HG02884 (cell line): ENCODE measurements around the gene DBH.

ENCODE experiments used
- ATAC-seq: cut with Tn5 transposase; IDR thresholded peaks from one replicate; pipeline ENCODE4 v1.9.1; 2021; ENCODE audit warnings: mild to moderate bottlenecking, moderate library complexity; ENCODE audit not compliant: unreplicated experiment

Gene DBH

DNA sequence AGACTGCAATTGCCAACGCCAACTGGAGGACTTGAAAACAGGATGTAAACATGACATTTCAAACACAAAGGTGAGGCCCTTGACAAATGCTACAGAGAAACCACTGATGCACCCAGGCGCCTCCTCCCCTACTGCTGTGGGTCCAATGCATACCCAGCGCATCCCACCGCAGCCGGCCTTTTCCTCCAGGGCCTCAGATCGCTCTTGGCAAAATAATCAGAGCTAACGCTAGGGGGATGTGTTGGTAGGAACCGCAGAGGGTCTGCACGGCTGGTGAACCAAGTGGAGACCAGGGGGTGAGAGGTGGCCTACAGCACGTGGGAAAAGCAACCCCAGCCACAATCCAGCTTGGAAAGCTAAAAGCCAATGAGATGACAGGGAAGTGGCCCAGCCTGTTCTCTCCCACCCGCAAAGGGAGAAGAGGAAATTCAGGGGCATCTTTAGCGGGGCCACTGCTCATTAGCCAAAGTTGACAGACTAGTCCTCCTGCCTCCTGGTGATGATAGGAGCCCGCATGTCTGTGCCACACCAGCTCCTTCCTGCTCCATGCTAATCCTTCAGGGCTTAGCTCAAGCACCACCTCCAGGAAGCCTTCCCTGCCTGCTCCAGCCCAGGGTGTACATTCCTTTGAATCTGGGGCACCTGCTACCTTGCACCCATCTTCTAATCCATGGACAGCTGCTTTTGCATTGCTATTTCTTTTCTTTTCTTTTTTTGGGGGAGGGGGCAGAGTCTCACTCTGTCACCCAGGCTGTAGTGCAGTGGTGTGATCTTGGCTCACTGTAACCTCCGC is 32.8 kb upstream of the DBH start:
- no peak for ATAC-seq

DNA sequence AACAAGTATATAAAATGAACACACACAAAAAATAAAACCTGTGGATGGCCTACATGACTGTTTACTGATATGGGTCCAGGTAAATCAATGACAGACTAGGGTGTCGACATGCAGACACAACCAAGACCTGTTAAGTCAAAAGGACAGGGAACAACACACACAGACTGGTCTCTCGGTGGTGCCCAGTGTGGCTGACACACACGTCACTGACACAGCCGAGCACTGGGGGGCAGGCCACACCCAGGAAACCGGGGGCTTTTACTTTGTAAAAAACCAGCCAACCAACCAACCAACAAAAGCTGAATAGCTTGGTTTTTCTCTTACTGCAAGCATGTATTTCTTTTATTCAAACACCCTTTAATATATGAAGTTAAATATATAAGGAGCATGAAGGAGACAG is 31.9 kb upstream of the DBH start:
- ATAC-seq = no peak

DNA sequence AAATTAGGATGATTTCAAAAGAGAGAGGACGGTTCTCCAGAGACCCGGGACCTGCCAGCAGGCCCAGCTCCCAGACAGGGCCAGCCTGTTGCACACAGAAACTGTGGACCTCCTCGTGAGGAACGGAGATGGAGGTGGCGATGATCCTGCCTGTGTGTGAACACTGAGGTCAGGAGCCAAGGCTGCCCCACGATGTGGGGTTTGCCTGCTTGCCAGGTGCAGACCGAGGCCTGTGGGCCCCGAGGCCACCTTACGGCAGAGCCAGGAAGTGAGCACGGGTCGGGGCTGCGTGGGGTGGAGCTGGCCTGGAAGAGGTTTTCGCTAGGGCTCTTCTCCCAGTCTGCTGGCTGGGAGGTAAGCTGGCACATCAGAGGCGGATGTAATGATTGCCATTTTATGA is 31.3 kb upstream of the DBH start:
- ATAC-seq = no peak

DNA sequence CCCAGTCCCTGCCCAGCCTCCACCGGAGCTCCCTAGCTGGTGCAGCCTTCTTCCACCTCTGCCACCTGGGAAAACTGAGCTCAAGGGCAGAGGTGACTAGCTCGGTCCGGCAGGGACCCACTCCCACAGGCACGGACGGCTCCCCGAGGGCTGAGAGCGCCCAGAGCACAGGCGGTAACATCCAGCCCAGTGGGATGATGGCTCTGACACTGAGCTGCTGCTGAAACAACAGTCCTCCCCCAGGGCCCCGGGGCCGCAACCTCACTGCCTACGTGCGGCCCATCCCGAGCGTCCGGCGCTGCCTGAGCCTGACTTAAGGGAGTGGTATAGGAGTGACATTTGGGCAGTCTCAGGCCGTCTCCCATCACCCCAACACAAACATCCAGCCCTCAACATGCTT is 30.7 kb upstream of the DBH start:
- ATAC-seq = no peak

DNA sequence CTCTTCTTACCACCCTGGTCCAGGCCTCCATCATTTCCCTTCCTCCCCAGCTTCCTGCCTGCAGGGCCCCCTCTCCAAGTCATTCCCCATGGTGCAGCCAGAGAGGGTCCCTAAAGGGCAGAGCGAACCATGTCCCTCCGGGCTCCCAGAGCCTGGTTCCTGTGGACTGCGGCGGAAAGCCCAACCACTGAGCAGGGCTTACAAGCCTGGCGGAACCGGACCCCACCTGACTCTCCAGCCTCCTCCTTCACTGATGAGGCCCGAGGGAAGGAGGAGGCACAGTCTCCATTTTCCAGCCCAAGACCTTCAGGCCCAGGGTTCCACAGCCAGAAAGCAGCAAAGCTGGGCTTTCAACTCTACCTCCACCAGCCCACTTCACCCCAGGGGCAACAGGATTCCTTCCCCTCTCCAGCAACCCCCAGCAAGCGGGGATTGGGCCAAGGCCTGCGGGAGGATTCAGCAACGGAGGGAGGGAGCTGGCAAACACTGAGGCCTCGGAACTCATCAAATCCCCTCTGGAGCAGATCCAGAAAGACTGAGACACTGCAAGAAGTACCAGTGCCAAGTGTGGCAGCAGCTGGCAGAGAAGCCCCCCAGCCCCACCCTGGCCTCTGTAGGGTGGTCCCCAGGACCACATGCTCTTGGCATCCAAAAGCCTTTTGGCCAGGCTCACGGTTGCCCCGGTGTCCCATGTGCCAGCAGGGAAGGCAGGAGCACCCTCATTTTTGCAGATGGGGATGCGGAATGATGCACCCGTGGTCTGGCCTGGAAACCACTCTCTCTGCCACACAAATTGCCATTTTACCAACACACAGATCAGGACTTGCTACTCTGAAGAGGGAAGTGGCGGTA is 30.1 kb upstream of the DBH start:
- no peak for ATAC-seq

DNA sequence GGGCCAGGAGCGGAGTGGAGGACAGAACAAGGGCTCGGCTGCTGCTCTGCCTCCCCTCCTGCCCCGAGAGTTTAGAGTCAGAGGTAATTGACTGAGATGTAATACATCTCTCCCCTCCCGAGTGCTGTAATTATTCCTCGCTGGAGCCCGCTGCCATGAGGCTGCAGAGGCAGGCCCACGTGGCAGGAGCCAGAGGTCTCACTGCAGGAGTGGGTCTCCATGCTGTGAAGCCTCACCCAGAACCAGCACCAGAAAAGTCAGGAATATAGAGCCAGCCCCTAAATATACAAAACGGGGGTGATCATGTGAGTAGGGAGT is 29.5 kb upstream of the DBH start:
- no peak for ATAC-seq

DNA sequence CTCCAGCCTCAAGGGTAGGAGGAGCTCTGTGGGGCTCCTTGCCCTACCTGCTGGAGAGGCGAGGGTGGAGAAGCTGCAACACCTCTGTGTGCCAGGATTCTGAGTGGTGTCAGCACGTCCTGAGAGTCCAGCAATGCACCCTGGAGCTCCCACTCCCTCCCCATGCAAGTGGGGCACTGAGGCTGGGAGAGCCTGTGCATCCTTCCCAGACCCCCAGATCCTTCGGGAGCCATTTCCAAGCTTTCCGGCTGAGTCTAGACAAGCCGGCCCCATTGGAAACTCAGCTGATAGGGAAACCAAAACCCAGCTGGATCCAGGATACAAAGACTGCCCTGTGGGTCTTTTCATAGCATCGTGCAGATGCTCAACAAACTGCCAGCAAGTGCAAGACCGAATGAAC is 28.8 kb upstream of the DBH start:
- ATAC-seq = no peak

DNA sequence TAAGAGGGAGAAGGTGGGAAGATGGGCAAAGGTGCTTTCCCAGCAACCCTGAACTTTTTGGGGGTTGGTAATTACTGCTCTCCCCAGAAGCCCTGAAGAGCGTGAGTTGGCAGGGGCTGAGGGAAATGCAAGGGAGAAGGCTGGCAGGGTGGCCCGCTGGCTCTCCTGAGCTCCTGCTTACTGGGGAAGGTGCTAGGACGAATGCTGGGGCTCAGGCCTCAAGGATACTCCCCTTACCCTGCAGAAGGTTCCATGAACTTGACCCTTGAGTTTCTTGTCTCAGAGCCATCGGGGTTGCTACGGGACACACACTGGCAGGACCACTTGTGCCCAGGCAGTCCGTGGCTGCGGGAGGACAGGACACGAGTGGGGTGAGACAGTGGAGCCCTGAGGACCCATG is 28.2 kb upstream of the DBH start:
- ATAC-seq = no peak

DNA sequence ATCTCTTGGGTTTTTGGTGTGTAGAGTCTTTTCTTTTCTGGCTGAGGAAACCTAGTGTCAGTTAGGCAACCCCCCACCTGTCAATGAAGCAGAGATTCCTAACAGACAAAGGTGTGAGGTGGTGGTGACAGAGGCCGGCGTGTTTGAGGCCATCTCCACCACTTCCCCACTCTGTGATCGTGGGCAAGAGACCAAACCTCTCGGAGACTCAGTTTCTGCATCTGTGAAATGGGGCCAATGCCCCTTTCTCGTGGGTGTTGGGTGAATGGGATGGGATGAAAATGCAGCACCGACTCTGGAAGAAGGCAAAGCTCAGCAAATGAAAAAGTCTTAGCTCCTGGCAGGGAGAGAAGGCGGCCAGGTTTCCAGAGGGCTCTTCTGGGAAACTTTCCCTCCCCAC is 27.8 kb upstream of the DBH start:
- ATAC-seq = no peak

DNA sequence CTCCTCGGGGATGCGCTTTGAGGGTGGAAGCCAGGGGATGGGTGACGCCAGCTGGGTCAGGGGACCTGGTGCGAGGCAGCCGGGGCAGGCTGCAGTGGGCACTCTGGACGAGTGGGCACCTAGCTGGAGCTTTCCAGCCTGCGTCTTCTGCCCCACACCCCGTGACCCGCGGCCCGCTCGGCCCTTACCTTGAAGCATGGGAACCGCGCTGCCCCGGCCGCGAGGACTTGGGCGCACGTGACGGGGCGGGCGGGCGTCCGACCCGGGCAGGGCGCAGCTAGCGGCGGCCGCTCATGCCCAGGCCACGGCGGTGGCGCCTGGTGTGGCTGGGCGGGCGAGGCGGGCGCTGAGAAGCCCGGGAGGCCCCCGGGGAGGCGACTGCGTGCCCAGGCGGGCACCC is 27.3 kb upstream of the DBH start:
- ATAC-seq = no peak

DNA sequence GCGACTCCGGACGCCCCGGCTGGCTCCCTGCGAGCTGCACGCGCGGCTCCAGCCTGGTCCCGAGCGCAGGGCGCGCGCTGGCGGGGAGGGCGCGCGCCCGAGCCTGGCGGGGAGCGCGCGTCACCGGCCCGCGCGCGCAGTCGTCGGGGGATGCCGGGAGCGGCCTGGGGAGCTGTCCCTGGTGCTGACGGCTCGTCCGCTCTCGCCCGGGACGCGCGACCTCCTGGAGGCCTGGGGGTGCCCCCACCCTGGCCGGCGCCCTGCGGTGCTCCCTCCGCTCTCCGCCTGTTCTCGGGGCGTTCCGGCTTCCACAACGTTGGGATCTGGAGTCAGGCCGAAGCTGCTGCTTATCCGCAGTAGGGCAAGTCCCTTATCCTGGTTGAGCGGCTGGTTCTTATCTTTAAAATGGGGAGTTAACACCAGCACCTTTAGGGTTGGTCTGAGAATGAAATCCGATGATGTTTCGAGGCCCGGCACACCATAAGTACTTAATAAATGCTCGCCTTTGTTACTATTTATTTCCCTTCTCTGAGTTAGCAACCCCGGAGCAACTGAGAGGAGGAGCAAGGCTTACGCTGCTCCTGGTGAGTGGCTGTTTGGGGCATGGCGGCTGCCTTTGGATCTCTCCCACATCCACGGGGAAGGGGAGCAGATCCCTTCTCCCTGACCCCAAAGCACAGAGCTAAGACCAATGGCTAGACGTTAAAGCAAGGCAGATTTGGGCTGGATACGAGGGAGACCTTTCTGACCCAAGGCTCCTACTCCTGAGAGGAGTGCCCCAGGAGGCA is 26.7 kb upstream of the DBH start, which contains the start of gene FAM163B:
TSS of gene FAM163B (minus strand) at position 79 of the 788 bp plus-strand sequence. CDS start 29,166 bp downstream, outside the sequence.
- no peak for ATAC-seq

DNA sequence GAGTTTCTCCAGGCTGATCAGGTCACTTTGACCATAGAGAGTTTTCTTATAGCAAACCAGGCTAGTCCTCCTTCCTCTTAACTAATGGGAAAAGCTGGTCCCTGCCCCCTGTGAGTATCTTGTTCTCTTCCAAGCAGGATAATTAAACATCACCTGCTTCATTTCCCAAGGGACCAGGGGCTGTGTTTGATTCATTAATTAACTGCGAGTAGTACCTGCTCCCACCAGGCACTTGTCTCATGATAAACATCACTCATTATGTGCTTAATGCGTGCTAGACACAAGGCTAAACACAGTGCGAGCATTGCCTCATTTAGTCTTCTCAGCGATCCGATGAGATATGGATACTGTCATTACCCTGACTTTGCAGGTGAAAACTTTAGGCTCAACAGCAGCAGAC is 25.3 kb upstream of the DBH start:
- ATAC-seq = no peak

DNA sequence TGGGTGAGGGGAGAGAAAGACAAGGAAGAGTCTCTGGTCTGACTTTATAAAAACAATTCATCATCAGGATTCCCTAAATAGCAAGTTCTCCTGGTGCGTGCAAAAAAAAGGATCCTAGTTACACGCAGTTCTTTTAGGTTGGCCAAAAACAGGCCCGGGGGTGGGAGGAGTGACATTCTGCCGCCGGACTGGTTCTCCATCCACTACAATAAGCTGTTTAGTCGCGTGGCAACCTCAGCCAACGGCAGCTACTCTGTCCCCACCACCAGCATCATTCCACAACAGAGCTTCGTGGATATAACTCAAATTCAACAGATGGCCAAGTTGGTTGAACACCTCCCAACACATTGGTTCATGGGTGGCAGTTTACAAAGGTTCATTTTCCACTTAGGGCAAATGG is 24.1 kb upstream of the DBH start:
- ATAC-seq = no peak

DNA sequence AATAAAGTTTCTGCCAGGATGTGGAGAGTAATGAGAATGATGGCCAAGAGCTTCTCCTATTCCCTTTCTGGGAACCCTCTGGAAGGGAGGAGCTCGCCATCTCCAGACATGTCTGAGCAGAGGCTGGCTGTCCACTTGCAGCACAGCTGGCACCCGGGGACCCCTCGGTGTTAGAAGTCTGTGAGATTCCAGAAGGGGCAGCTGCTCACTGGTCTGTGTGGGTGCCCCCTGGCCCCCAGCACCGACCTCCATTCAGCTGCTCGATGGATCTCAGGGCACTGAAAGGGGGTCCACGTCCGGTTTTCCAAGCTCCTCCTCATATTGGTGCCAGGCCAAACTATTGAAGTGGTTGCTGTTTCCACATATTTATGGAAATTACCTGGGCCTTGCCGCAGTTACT is 23.3 kb upstream of the DBH start:
- ATAC-seq = no peak

DNA sequence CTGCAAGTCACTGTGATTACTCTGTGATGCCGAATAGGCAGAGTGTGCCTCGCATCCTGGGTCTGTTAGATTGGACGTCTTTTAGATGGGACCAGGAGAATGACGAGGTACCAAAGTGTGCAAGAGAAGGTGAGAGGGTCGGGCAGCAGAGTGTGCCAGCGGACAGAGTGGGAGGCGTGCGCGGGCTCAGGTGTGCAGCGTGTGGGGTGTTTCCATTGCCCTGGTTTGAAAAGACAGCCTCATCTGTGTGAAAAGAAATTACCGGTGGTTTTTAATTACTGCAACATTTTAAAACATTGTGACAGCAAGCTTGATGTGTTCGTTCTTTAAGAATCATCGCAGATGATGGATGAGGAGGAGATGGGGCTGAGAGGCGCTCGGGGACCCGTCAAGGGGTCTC is 22.7 kb upstream of the DBH start:
- no peak for ATAC-seq

DNA sequence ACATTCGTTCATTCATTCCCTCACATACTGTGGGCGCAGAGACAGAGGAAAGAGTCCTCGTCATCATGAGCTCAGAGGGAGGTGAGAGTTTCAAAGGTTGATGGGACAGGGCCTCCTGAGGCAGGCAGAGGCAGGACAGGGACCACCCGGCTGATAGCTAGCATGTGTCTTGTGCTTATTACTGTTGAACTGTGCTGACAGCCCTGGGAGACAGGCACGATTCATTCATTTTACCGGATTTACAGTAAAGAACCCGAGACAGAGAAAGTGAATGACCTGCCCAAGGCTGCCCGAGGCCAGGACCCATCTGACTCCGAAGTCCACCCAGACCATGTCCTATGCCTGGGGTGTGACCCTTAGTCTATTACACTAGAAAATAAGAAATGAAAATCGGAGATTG is 22.1 kb upstream of the DBH start:
- ATAC-seq = no peak

DNA sequence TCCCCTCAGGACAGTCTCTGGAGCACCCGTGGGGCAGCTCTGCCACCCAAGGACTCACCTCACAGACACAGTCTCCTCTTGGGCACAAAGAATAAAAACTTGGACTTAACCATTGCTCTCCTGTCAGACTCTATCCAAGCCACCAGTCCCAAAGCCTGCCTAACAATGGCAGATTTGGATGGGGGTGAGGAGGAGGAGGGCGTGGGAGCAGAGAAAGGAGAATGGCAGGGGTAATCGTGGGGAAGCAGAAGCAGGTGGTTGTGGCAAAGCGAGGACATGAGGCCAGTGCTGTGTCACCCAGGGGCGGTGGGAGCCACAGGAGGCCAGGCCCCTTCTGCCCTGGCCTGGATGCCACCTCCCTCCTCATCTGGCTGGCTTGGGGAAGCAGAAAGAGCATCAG is 21.5 kb upstream of the DBH start:
- no peak for ATAC-seq

DNA sequence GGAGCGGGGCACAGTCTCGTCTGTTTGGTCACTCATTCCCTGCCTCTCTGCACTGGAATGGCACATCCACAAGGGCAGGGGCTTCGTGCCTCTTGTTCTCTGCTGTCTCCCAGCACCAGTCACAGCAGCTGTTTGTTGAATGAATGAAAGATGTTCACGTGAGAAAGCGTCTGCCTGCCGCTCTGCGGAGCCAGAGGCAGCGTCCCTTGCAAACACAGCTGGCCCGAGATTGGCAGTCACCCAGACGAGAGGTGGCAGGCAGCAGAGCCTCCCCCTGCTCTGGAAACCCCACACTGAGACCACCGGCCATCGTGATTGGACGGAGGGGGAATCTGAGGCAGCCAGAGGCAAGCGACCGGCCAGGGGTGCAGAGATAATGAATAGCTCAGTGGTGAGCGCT is 21.0 kb upstream of the DBH start:
- ATAC-seq = no peak

DNA sequence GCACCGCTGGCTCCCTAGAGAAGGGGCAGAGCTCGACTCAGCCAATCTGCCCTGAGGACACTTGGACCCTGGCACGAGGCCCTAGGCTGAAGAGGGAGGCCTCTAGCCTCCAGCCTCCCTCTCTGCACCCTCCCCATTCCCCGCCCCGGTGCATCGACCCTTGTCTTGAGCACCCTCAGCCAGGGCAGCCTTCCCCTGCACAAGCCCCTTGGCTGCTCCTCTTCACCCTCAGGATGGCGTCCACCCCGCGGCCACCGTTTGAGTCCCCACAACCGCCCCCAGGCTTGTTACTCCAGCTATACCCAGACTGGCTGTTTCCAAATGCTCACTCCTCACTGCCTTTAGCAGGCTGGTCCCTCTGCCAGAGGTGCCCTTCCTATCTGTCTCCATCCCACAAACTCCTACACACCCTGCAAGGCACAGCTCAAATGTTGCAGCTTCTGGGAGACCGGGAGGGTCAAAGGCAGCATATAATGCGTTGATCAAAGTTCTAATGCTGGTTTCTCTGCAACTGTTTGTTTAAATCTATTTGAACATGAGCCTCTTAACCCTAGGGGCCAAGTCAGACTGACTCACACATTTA is 20.5 kb upstream of the DBH start:
- ATAC-seq = no peak

DNA sequence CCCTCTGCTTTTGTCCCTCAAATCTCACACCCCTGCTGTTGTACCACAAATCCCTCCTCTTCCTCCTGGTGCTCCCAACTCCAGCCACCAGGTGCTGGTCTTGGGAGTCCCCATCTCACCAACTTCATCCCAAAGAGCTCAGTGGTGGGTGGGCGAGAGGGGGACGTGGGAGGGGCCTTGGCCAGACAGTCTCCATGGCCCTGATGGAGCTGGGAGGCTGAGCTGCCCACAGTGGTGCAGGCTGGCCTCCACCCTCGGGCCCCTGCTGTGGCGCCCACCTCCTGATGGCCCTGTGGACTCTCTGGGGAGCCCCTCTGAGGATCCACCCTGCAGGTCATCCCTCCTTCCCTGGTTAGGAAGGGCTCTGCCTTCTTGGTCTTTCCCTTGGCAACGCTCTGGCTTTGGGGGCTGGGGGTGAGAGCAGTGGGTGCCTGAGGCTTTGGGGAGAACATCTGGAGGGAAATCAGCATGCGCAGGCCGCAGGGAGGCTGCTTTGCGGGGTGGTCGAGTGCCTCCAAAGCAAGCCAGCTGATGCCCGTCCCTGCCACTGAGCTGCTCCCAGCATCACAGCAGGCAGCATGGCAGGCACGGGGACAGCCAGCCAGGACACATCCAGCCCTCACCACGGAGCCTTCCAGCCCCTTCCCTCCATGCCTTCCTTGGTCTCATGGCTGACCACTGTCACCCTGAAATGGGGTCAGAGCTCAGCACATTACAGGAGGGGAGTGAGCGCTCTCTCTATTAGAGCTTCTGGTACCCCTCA is 19.3 kb upstream of the DBH start:
- ATAC-seq = no peak

DNA sequence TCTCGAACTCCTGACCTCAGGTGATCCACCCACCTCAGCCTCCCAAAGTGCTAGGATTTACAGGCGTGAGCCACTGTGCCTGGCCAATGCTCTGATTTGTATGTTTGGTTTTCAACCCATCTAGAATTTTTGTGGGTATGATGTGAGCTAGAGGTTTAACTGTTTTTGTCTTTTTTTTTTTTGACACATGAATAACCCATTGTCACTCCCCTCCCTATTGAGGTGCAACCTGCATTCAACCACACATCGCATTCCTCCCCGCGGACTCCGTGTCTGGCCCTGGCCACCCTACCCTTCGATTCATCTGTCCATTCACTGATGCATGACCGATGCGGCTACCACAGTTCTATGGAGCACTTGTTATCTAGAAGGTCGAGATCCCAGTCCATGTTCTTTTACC is 17.4 kb upstream of the DBH start:
- ATAC-seq = no peak
